Activated CD8-positive, alpha-beta memory T cell treated with anti-CD3 and anti-CD28 coated beads, Interleukin-2, amount 50 U/mL, for 4 hours (primary cell): ENCODE measurements around the gene SETDB2.

Experiments used
- DNase-seq: peaks from one replicate; pipeline ENCODE4 v3.0.0-alpha.2; 2020

SETDB2 gene

DNA sequence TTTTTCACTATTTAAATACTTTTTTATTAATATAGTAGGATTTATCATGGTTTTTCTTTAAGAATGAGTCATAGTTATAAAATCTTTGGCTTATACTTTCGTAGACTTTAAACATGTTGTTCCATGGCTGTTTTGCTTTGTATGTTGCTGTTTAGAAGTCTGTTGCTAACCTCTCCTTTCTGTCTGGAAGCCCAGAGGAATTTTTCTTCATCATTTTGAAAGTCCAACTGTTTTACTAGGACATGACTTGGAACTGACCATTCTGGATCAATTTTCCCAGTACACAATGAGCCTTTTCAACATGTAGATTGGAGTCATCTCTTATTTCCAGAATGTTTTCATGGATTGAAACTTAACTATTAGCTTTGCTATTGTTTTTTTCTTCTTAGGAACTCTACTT lies 8.1 kb upstream of the SETDB2 start:
- DNase-seq, result no peak

DNA sequence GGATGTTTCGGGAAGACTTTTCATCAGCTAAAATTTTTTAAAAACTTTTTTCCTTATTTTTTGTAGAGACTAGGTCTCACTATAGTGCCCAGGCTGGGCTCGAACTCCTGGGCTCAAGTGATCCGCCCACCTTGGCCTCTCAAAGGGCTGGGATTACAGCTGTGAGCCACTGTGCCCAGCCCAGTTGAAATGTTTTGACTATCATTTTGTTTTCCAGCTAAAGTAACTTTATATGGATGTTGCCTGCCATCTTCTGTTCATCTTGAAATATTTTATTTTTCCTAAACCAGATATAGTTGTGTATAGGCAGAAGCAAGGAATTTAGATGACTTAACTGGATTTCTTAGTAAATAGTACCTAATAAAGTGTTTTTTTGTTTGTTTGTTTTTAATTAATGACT lies 7.2 kb upstream of the SETDB2 start:
- no peak for DNase-seq

DNA sequence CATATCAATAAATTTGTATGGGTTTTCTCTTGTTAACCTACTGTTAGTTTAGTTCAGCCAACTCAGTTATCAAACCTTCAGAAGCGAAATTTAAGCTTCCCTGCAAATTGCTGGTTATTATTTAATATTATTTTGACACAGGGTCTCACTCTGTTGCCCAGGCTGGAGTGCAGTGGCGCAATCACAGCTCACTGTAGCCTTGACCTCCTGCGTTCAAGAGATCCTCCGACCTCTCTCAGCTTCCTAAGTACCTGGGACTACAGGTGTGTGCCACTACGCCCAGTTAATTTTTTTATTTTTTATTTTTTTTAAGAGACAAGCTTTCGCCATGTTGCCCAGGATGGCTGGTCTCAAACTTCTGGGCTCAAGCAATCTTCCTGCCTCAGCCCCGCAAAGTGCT lies 6.4 kb upstream of the SETDB2 start:
- no peak for DNase-seq

DNA sequence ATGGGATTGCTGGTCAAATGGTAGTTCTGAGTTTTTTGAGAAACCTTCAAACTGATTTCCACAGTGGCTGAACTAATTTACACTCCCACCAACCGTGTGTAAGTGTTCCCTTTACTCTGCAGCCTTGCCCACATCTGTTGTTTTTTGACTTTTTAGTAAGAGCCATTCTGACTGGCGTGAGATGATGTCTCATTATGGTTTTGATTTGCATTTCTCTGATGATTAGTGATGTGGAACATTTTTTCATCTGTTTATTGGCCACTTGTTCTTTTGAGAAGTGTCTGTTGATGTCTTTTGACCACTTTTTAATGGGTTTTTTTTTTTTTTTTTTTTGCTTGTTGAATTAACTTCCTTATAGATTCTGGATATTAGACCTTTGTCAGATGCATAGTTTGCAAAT lies 4.5 kb upstream of the SETDB2 start:
- no peak for DNase-seq

DNA sequence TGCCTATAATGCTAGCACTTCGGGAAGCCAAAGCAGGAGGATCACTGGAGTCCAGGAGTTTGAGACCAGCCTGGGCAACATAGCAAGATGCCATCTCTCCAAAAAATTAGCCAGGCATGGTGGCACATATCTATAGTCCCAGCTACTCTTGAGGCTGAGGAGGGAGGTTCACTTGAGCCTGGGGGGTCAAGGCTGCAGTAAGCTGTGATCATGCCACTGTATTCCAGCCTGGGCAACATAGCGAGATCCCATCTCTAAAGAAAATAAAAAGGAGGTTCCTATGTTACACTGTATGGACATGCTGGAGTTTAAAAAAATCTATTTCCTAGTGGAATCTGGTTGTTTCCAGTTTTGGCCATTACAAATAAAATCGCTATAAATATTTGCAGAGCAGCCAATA lies 2.8 kb upstream of the SETDB2 start:
- no peak for DNase-seq

DNA sequence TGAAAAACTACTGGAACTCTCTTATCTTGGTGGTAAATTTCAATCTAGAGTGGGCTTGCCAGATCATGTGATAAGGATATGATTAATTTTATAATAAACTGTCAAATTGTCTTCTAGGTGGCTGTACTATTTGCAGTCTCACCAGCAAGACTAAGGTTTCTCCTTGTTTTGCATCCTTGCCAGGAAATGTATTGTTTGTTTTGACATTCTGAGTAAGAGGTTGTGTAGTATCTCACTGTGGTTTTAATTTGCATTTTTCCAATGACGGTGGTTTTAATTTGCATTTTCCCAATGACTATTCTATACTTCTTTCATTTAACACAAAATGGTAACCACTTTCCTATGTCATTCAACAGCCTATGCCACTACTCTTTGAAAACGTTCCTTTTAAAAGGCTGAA lies 2.2 kb upstream of the SETDB2 start:
- DNase-seq, result no peak

DNA sequence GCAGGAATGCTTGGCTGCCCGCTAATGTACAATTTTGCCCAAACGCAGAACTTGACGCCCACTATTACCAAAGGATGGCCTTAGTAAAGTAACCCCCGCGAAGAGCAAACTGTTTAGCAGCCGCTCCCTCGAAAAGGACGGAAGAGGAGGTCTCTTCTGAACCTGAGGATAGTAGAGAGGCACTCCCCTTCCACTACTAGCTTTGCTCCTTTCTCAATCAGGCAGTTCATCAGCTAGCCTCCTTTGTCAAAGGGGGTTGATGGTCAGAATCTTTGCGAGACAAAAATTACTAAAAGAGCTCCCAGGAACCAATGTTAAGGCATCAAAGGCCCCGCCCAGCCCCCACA lies 744 bp upstream of the SETDB2 start:
- DNase-seq, result no peak

DNA sequence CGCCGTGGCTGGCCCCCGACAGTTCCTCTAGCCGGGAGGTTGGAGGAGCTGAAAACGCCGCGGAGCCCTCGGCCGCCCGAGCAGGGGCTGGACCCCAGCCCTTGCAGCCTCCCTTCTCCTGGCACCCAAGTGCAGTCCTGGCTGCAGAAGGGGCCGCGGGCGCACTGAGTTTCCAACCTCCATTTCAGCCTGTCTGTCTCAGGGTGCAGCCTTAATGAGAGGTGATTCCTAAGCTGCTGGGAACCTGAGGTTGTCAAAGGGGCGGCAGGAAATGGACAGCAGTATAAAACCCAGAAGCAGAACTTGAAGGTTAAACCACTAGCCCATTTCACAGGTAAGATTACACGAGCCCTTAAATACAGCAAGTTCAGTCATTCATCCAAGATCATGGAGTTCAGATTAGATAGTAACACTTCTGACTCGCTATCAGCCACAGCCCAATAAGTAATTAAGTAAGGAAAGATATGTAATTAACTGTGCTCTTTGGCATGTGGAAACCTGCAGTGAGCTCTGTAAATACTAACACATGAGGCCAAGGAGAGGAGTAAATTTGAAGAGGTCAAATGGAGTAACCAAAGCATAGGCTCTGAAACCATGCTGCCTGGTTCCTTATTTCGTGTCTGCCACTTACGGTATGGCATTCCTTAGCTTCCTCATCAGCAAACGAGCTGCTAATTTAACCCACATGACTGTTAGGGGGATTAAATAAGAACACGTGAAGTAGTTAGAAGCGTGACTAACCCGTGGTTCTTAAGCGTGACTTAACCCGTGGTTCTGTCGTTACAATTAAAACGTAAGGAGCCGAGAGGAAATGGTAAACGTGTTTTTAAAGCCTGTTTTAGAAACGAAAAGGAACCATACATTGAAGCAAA lies 686 bp downstream of the SETDB2 start:
- peak; percentile 26 for DNase-seq

DNA sequence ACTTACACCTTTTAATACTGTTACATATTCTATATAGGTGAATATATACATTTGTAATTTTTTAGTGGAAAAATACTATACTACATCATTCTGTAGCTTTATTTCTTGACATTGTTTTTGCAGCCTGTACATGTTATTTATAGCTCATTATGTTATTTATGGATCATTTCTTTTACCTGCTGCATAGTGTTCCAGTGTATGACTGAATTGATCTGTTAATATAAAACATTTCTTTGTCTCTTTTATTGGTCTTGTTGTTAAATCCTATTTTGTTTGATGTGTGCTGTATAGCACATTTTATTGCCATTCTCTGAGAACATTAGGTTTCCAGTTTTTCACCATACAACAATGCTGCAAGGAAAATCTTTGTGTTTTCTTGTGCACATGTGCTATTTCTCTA lies 2.4 kb downstream of the SETDB2 start:
- DNase-seq, result no peak

DNA sequence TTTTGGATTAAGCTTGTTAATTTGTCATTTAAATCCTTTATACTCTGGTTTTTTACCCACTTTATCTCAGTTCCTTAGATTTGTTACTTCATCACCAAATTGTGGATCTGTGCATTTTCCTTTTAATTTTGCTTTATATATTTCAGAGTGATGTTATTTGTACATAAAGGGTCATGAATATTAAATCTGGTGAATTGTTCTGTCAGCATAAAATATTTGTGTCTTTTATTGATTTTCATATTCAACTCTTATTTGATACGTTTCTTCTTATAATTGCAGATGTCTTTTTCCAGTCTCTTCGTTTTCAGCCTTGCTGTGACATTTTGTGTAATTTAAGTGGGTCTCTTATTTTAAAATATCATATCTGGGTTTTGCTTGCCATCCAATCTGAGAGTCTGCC lies 4.7 kb downstream of the SETDB2 start:
- DNase-seq, result no peak

DNA sequence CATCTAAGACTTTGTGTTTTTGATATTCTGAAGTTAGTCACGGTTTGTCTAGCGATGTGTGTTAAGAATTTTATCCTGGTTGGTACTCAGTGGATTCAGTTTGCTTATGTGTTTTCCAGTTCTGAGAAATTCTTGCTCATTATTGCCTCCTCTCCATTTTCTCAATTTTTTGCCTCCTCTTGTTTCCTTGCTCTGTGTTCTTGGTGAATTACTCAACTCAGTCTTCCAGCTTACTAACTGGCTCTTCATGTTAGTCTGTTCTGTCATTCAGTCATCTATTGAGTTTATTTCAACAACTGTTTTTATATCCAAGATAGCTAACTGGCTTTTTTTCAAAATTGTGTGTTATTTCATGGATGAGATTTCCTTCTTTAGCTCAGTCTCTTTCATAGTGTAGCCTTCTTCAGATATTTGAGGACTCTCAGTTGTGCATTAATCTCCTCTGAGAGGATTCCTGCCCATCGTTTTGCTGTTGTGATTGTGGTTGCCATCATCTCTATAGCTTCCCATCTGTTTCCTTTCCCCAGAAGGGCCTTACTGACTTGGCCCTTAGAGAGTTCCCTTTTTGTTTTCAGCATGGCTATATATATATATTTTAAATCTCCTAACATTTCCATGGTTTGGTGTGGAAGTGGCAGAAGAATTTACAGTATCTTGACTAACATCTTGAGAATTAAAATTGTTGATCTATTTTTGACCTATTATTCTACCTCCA lies 6.2 kb downstream of the SETDB2 start:
- no peak for DNase-seq

DNA sequence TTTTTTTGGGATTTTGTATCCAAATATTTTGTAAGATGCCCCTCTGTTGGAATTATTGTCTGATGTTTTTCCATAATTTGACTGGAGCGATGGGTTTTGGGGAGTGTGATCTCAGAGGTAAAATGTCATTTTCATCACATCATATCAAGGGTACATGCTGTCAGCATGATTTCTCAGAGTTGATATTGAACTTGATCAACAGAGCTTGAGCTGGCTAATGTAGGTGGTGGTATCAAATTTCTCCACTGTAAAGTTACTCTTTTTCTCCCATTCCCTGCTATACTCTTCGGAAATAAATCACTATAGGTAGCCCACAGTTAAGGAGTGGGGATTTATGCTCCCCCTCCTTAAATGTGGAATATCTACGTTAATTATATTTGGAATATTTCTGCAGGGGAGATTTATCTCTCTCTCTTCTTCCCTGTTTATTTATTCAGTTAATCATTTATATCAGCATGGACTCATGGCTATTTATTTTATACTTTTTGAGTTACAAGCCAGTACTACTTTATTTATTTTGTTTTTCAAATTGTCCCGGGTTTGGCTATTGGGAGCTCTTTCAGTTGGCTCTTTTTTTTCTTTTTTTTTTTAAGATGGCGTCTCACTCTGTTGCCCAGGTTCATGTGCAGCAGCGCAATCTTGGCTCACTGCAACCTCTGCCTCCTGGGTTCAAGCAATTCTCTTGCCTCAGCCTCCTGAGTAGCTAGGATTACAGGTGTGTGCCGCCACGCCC lies 8.8 kb downstream of the SETDB2 start:
- no peak for DNase-seq

DNA sequence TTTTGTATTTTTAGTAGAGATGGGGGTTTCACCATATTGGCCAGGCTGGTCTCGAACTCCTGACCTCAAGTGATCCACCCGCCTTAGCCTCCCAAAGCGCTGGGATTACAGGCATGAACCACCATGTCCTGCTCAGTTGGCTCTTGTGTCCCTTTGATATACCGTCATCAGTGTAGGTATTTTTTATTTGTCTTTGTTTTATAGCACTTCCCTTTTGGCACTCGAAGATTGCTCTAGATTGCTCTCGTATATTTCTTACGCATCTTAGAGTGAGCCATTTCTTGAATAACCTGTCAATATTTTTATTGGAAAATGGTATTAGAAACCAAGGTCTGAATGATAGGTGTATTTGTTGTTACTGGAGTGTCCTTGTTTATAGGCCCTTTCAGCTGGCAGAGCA lies 9.4 kb downstream of the SETDB2 start:
- DNase-seq, result no peak

DNA sequence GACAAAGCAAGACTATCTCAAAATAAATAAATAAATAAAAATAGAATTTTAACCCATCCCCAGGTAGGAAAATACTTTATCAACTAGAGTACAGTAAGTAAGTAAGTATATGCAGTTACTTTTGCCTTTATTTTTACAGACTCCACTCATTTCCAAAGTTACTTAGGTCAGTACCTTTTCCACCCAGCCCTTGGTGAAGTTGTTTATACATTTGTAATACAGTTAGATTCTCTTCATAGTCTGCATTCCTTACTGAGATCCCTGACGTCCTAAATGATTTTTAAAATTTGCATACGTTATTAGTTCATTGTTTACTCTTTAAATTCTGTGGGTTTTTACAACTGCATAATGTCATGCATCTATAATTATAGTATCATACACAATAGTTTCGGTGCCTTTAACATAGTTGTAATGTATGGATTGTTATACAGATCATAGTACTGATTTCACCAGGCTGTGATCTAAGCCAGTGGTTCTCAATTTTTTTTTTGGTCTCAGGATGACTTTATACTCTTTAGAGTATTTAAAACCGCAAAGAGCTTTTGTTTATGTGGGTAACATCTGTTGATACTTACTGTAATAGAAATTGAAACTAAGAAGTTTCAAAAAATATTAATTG lies 10.4 kb downstream of the SETDB2 start:
- DNase-seq, result no peak

DNA sequence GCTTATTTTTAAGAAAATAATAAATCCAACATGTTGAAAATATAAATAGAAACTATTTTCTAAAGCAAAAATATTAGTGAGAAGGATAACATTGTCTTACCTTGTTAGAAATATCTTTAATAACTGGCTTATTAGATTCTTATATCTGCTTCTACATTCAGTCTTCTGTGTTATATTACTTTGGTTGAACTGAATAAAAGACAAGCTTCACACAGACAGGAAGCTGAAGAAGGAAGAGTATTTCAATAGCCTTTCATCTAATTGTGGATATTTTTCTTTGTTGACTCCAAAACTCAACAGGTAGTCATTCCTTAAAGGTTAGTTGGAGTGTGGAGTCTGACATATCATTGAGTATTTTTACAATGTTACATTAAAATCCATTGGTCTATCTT lies 10.9 kb downstream of the SETDB2 start:
- no peak for DNase-seq

DNA sequence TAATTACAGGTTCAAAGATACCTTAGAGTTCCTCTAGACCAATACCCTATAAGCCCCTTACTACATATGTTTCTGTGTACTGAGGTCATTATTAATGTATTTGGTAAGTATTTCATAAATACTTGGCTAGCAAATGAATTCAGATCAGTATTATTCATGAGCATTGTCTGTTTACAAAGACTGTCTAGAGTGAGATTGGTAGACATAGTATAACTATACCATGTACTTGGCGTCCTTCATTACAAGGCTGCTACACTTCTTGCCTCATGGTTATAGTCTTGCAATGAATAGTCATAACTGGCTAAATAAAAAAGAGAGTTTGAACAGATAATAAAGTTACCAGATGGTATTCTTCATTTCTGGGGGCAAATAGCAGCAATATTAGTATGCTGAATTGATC lies 12.1 kb downstream of the SETDB2 start:
- DNase-seq, result no peak

DNA sequence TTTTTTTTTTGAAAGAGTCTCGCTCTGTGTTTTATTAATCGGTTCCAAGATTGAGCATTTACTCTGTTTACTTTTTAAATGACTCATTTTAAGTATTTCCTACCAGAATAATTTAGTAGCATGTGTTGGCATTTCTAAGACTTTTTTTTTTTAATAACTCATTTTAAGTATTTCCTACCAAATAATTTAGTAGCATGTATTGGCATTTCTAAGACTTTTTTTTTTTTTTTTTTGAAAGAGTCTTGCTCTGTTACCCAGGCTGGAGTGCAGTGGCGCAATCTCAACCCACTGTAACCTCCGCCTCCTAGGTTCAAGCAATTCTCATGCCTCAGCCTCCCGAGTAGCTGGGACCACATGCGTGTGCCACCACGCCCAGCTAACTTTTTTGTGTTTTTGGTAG lies 13.1 kb downstream of the SETDB2 start:
- no peak for DNase-seq

DNA sequence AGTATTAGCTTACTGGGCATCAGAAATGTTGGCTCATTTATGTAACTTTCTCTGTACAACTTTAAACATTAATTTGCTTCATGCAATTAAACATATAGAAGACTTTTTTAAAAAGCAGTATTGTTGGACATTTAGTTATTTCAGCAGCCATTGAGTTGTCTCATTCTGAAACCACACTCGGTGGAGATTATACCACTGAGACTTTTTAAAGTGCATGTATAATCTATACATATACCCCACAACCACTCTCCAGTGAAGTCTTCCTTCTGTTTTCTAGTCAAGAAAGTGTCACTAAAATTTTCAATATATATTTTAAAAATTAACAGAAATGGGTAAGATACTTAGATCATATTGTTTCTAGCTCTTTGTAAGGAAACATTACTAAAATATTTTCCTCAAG lies 15.5 kb downstream of the SETDB2 start:
- no peak for DNase-seq

DNA sequence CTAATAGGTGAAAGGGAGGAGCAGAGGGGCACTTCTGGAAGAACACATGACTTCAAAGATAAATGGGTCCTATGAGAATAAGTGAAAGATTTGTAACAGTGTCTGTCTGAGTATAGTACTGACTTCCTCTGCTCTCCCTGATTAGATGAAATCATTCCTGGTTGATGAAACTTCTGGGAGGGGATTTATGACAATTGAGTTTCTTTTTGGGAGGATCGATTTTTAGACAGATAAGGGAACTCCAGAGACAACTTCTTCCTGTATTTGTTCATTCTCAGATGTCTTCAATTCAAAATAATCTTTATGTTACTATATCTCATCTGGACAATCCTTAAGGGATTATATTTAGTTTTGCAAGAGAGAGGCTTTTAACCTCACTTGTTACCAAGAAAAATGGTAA lies 20.0 kb downstream of the SETDB2 start:
- no peak for DNase-seq

DNA sequence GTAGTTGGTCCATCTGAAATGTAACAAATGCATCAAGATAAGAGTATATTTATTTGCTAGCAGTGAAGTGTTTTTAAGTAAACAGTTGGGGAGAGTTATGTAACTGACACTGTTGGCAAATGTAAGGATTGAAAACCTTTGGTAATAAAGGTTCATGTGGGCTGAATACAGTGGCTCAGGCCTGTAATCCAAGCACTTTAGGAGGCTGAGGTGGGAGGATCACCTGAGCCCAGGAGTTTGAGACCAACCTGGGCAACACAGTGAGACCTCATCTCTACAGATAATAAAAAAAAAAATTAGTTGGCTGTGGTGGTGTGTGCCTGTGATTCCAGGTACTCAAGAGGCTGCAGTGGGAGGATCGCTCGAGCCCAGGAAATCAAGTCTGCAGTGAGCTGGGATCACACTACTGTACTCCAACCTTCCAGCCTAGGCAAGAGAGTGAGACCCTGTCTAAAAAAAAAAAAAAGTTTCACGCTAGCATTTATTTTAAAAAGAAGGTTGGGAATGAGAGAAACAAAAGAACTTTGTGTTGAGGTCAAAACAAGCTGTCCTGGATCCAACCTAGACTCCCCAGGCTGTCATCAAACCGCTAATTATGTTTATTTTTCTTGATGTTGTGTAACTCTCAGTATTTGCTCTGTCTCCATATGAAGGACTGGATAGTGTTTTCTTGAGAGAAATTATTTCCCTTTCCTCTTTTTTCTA lies 20.7 kb downstream of the SETDB2 start:
- no peak for DNase-seq

DNA sequence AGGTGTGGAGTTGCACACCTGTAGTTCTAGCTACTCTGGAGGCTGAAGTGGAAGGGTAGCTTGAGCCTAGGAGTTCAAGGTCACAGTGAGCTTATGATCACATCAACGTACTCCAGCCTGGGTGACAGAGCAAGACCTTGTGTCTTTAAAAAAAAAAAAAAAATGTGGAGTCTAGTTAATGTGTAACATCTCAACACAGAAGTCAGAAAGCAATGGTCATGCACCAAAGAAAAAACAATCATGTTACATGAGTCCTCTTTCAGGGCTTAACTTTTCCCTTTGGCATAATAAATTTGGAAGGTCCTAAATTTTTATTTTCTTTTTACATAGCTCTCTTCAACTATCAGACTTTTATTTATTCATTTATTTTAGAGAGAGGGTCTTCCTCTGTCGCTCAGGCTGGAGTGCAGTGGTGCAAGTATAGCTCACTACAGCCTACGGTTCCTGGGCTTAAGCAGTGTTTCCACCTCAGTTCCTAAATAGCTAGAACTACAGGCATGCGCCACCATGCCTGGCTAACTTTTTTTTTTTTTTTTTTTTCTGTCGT lies 22.3 kb downstream of the SETDB2 start:
- DNase-seq, result no peak

DNA sequence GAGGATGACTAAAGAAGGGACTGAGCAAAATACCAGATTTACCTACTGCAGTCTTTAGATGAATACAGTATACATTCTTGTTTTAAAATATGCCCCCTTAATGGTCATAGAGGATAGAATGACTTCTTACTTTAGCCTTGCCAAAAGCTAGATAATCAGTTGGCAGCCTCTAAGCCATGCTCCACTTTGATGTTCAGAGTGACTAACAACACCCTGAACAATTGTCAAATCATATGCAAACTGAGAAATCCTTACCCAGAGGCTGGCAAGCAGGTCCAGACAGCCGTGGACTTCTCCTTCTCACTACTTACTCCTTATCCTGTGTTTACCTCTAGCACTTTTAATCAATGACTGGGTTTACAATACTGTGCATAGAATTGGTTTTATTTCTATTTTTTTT lies 28.1 kb downstream of the SETDB2 start:
- DNase-seq, result no peak

DNA sequence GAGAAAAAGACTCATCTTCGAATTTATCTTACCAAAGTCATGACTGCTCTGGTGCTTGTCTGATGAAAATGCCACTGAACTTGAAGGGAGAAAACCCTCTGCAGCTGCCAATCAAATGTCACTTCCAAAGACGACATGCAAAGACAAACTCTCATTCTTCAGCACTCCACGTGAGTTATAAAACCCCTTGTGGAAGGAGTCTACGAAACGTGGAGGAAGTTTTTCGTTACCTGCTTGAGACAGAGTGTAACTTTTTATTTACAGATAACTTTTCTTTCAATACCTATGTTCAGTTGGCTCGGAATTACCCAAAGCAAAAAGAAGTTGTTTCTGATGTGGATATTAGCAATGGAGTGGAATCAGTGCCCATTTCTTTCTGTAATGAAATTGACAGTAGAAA lies 32.5 kb downstream of the SETDB2 start:
- no peak for DNase-seq
